SK-N-SH (cell line): ENCODE measurements around the gene ZNF414. TPM values are rescaled to one million over a fixed set of nuclear protein-coding genes. Genes with fewer than 3 reads are reported as not detected.

ENCODE experiments used
- CTCF ChIA-PET: fragments of 300-600, 350-600 bp; formaldehyde crosslinking; extraction: SDS; loops from one replicate; lab custom pipeline; 2021; lab: Yijun Ruan, JAX
- POLR2A ChIA-PET: fragments of 350-600 bp; sonication (Branson Sonifier 250); formaldehyde crosslinking; extraction: SDS; loops from one replicate; lab custom pipeline; 2020; ENCODE audit warnings: antibody characterized with exemption, inconsistent platforms; lab: Yijun Ruan, JAX
- DNase-seq: peaks from one replicate; pipeline ENCODE4 v3.0.0; 2012
- H2AFZ ChIP-seq: fragments of 200-600 bp; sonication (generic); 2 replicates; pipeline ENCODE4 v1.8.1; 2016; ENCODE audit warnings: antibody characterized with exemption, mild to moderate bottlenecking, low read depth
- H3F3A ChIP-seq: fragments of 200-600 bp; sonication (generic); replicated peaks from 2 replicates; pipeline ENCODE3; 2016; ENCODE audit warnings: antibody characterized with exemption, mild to moderate bottlenecking; ENCODE audit not compliant: insufficient read depth
- H3K27ac ChIP-seq, 2 experiments: fragments of 200-500 bp in 1 of 2; fragments of 200-600 bp in 1 of 2; sonication (Bioruptor generic) in 1 of 2; sonication (generic), shearing (Covaris generic) in 1 of 2; 2 replicates each; pipeline versions ENCODE4 v1.5.1 to v1.6.1; 2014 to 2016; ENCODE audit warnings: low read depth in 2 of 2, inconsistent platforms in 1 of 2, low read length in 1 of 2, mild to moderate bottlenecking in 1 of 2, mixed read lengths in 1 of 2
- H3K27me3 ChIP-seq: fragments of 200-600 bp; sonication (generic), shearing (Covaris generic); 2 replicates; pipeline ENCODE4 v1.6.1; 2016; ENCODE audit warnings: mixed run types; ENCODE audit not compliant: insufficient read depth
- H3K36me3 ChIP-seq, 2 experiments: fragments of 200-500 bp in 1 of 2; fragments of 200-600 bp in 1 of 2; sonication (Bioruptor generic) in 1 of 2; sonication (generic) in 1 of 2; replicated peaks in 1 of 2; 2 replicates each; pipeline versions ENCODE3 to v1.5.1; 2014 to 2016; ENCODE audit warnings: low read length in 1 of 2, mild to moderate bottlenecking in 1 of 2; ENCODE audit not compliant: insufficient read depth in 2 of 2, control insufficient read depth in 1 of 2
- H3K4me1 ChIP-seq, 2 experiments: fragments of 200-500 bp in 1 of 2; fragments of 200-600 bp in 1 of 2; sonication (Bioruptor generic) in 1 of 2; sonication (generic), shearing (Covaris generic) in 1 of 2; 2 replicates each; pipeline versions ENCODE4 v1.5.1 to v1.6.1; 2014 to 2016; ENCODE audit warnings: low read depth in 1 of 2, low read length in 1 of 2, mixed run types in 1 of 2; ENCODE audit not compliant: insufficient read depth in 2 of 2, control insufficient read depth in 1 of 2
- H3K4me2 ChIP-seq: fragments of 200-600 bp; sonication (generic), shearing (Covaris generic); 2 replicates; pipeline ENCODE4 v1.6.1; 2017; ENCODE audit warnings: mixed run types
- H3K4me3 ChIP-seq, 2 experiments: fragments of 200-500 bp in 1 of 2; fragments of 200-600 bp in 1 of 2; sonication (Bioruptor generic) in 1 of 2; sonication (generic), shearing (Covaris generic) in 1 of 2; 2 replicates each; pipeline versions ENCODE4 v1.5.1 to v1.8.1; 2014 to 2016; ENCODE audit warnings: low read depth in 2 of 2, inconsistent platforms in 1 of 2, low read length in 1 of 2, mild to moderate bottlenecking in 1 of 2, mixed read lengths in 1 of 2, moderate library complexity in 1 of 2
- H3K79me2 ChIP-seq: fragments of 200-600 bp; sonication (generic); 2 replicates; pipeline ENCODE4 v1.8.1; 2017; ENCODE audit warnings: mild to moderate bottlenecking; ENCODE audit not compliant: insufficient read depth
- H3K9ac ChIP-seq: fragments of 200-600 bp; sonication (generic); 2 replicates; pipeline ENCODE4 v1.6.1; 2017; ENCODE audit warnings: mixed run types
- H3K9me2 ChIP-seq: fragments of 200-600 bp; sonication (generic); 2 replicates; pipeline ENCODE4 v1.6.1; 2017; ENCODE audit warnings: mixed run types
- H3K9me3 ChIP-seq: fragments of 200-600 bp; sonication (generic); 2 replicates; pipeline ENCODE4 v1.6.1; 2017; ENCODE audit warnings: mixed run types, mild to moderate bottlenecking, moderate library complexity
- H4K20me1 ChIP-seq: fragments of 200-600 bp; sonication (generic); 2 replicates; pipeline ENCODE4 v1.6.1; 2017; ENCODE audit warnings: mild to moderate bottlenecking, mixed run types; ENCODE audit not compliant: insufficient read depth
- CTCF ChIP-seq: fragments of 200-600 bp; sonication (generic); IDR thresholded peaks from 2 replicates; pipeline ENCODE4 v1.6.1; 2017; ENCODE audit warnings: antibody characterized with exemption, mild to moderate bottlenecking, moderate library complexity
- EZH2phosphoT487 ChIP-seq: fragments of 200-600 bp; sonication (generic); IDR thresholded peaks from 2 replicates; pipeline ENCODE4 v1.6.1; 2017; ENCODE audit warnings: low read depth, mixed run types, mild to moderate bottlenecking, antibody characterized with exemption, moderate library complexity, borderline replicate concordance
- POLR2AphosphoS5 ChIP-seq: IDR thresholded peaks from 2 replicates; pipeline ENCODE4 v1.6.1; 2012; ENCODE audit warnings: low read depth, low read length
- RAD21 ChIP-seq: IDR thresholded peaks from 2 replicates; pipeline ENCODE4 v1.6.1; 2012; ENCODE audit warnings: mild to moderate bottlenecking, low read length
- REST ChIP-seq: IDR thresholded peaks from 2 replicates; pipeline ENCODE4 v1.6.1; 2012; ENCODE audit warnings: mild to moderate bottlenecking, low read depth, low read length, moderate library complexity
- RXRA ChIP-seq: IDR thresholded peaks from 2 replicates; pipeline ENCODE4 v1.4.0; 2012; ENCODE audit warnings: low read depth, mild to moderate bottlenecking, borderline replicate concordance
- SMC3 ChIP-seq: IDR thresholded peaks from 2 replicates; pipeline ENCODE4 v1.6.1; 2012; ENCODE audit warnings: low read depth, low read length, improper control_type of control experiment
- TAF1 ChIP-seq: IDR thresholded peaks from 2 replicates; pipeline ENCODE4 v1.6.1; 2012; ENCODE audit warnings: low read depth, mild to moderate bottlenecking, low read length, moderate library complexity, borderline replicate concordance
- TEAD4 ChIP-seq: IDR thresholded peaks from 2 replicates; pipeline ENCODE4 v1.4.0; 2012; ENCODE audit warnings: mild to moderate bottlenecking, borderline replicate concordance; ENCODE audit not compliant: insufficient read depth
- USF2 ChIP-seq: fragments of 150-350 bp; IDR thresholded peaks from 2 replicates; pipeline ENCODE4 v1.6.1; 2017; ENCODE audit warnings: antibody characterized with exemption, low read length, low read depth, borderline replicate concordance
- YY1 ChIP-seq: IDR thresholded peaks from 2 replicates; pipeline ENCODE4 v1.4.0; 2012; ENCODE audit warnings: low read depth, mild to moderate bottlenecking
- WGBS: methylation state at CpG from one replicate; pipeline ENCODE4 v1.1.6; 2017; ENCODE audit warnings: low lambda C conversion rate; 5-methylcytosine and 5-hydroxymethylcytosine counted together
- polyA plus RNA-seq, 3 experiments: library from polyadenylated mRNA; depleted of rRNA; stranded (reverse); fragments of >200 nt; gene quantifications; 2 replicates each; pipeline ENCODE4 v1.2.3, GENCODE V29; 2012

ZNF414 gene
- polyA plus RNA-seq, 1 of the 3 experiments (the other 2 are of a cell fraction) = 17.0 TPM

GRCh38 chr19:8482696-8483095 is 31.3 kb downstream of the ZNF414 start:
- Histone ChIP-seq H3K9me3 (no peaks in the 10 kb centered on the region), H3K9me2 (no peaks in the 10 kb centered on the region), H3F3A (no peaks in the 10 kb centered on the region), H3K4me2 (no peak overlapping the region), H3K4me3 (no peak overlapping the region), H2AFZ (no peak overlapping the region), H3K27ac (no peak overlapping the region), H3K27me3 (no peaks in the 10 kb centered on the region), H3K79me2 (peaks cover 76% of the 10 kb centered on the region), H3K9ac (no peak overlapping the region), H3K36me3 (peaks cover 15 to 61% of the 10 kb centered on the region in 2 experiments), H4K20me1 (peaks cover 75% of the 10 kb centered on the region), H3K4me1 (no peaks in the 10 kb centered on the region; a peak in 1 of 4 replicates)
- 98% methylated on average over 10 of the region's 11 CpGs for WGBS
- CTCF ChIA-PET = interaction anchor here (0.6 to 1.6 kb wide), 3 partner anchors 8 to 129 kb away, joined by 3 to 7 read pairs (median 4); no protein-coding TSS in a partner anchor
- TF ChIP-seq TEAD4 (no peak), USF2 (no peak), EZH2phosphoT487 (no peak), REST (no peak), RXRA (no peak), CTCF (no peak), YY1 (no peak), POLR2AphosphoS5 (no peak)
- DNase-seq = no peak
- POLR2A ChIA-PET = no interaction called here

GRCh38 chr19:8481616-8482015 is 32.4 kb downstream of the ZNF414 start:
- H3K27me3 ChIP-seq = no peaks in the 10 kb centered on the region
- POLR2A ChIA-PET = no interaction called here
- no peak overlapping the region for H3K4me2 ChIP-seq
- no peaks in the 10 kb centered on the region; a peak in 1 of 4 replicates for H3K4me1 ChIP-seq
- H2AFZ ChIP-seq = no peak overlapping the region
- WGBS = 99% methylated on average over 6 of the region's 6 CpGs
- no peaks in the 10 kb centered on the region for H3K9me3 ChIP-seq
- H3K27ac ChIP-seq = no peak overlapping the region
- peaks cover 85% of the 10 kb centered on the region for H3K79me2 ChIP-seq
- peaks cover 21 to 55% of the 10 kb centered on the region in 2 experiments for H3K36me3 ChIP-seq
- peaks cover 81% of the 10 kb centered on the region for H4K20me1 ChIP-seq
- TF ChIP-seq TAF1 (no peak), REST (no peak), SMC3 (no peak), RAD21 (no peak), CTCF (no peak)
- H3K9me2 ChIP-seq = no peaks in the 10 kb centered on the region
- H3K9ac ChIP-seq = no peak overlapping the region
- H3F3A ChIP-seq = no peaks in the 10 kb centered on the region
- no peak overlapping the region for H3K4me3 ChIP-seq
- CTCF ChIA-PET = interaction anchor here (0.7 to 1.6 kb wide), 5 partner anchors 10 to 127 kb away, joined by 3 to 4 read pairs (median 3); no protein-coding TSS in a partner anchor
- no peak for DNase-seq
